CD4-positive, alpha-beta T cell (primary cell): ENCODE data around the gene NR1H2. TPM values are rescaled to one million over a fixed set of nuclear protein-coding genes. Genes with fewer than 3 reads are reported as not detected.

Experiments used
- ATAC-seq: fragments of 200-7000 bp; cut with Tn5 transposase; one replicate; pipeline ENCODE4 v1.10.0; 2022; ENCODE audit warnings: mild to moderate bottlenecking; ENCODE audit not compliant: poor library complexity
- CTCF ChIA-PET: fragments of 350-600 bp; sonication (Branson Sonifier 250); formaldehyde crosslinking; loops from one replicate; lab custom pipeline; 2021; ENCODE audit warnings: antibody characterized with exemption, inconsistent platforms; lab: Charles Lee
- POLR2A ChIA-PET: fragments of 350-600 bp; sonication (Branson Sonifier 250); formaldehyde crosslinking; loops from one replicate; lab custom pipeline; 2021; ENCODE audit warnings: antibody characterized with exemption, inconsistent platforms; lab: Charles Lee
- DNase-seq, 14 experiments: peaks; one replicate each; pipeline ENCODE4 v3.0.0-alpha.2; 2013 to 2020; ENCODE audit warnings: mixed read lengths in 2 of 14
- H3K27ac ChIP-seq, 2 donors: one replicate each; pipeline versions ENCODE4 v1.5.1 to v1.7.0; 2013; ENCODE audit warnings: low read length in 2 of 2, low read depth in 1 of 2, mild to moderate bottlenecking in 1 of 2
- H3K27me3 ChIP-seq, 2 experiments: 1 replicate in 1 of 2; 2 replicates in 1 of 2; pipeline versions ENCODE4 v1.6.1 to v1.7.0; 2013; ENCODE audit warnings: low read length in 2 of 2, control low read depth in 1 of 2, mild to moderate bottlenecking in 1 of 2, moderate library complexity in 1 of 2; ENCODE audit not compliant: insufficient read depth in 2 of 2, control insufficient read depth in 1 of 2
- H3K36me3 ChIP-seq: one replicate; pipeline ENCODE4 v1.6.1; 2013; ENCODE audit warnings: low read length, control low read depth; ENCODE audit not compliant: insufficient read depth
- H3K4me1 ChIP-seq: one replicate; pipeline ENCODE4 v1.6.1; 2013; ENCODE audit warnings: low read length, control low read depth; ENCODE audit not compliant: insufficient read depth
- H3K4me3 ChIP-seq: one replicate; pipeline ENCODE4 v1.5.1; 2013; ENCODE audit warnings: mild to moderate bottlenecking, low read length, moderate library complexity
- H3K9me3 ChIP-seq, 2 experiments: 1 replicate in 1 of 2; 2 replicates in 1 of 2; pipeline versions ENCODE4 v1.6.1 to v1.7.0; 2013; ENCODE audit warnings: low read length in 2 of 2, mild to moderate bottlenecking in 2 of 2, control low read depth in 1 of 2, moderate library complexity in 1 of 2; ENCODE audit not compliant: control insufficient read depth in 1 of 2, insufficient read depth in 1 of 2
- H3K27ac Mint-ChIP-seq: one replicate; pipeline ENCODE4 v1.8.0; 2020; ENCODE audit warnings: mixed read lengths
- H3K27me3 Mint-ChIP-seq: one replicate; pipeline ENCODE4 v1.8.0; 2021; ENCODE audit warnings: mixed read lengths
- H3K36me3 Mint-ChIP-seq: one replicate; pipeline ENCODE4 v1.8.0; 2021; ENCODE audit warnings: low read depth, mixed read lengths
- H3K4me1 Mint-ChIP-seq: one replicate; pipeline ENCODE4 v1.8.0; 2021; ENCODE audit warnings: low read depth, mixed read lengths
- H3K4me3 Mint-ChIP-seq: one replicate; pipeline ENCODE4 v1.8.0; 2020; ENCODE audit warnings: mild to moderate bottlenecking, mixed read lengths
- H3K9me3 Mint-ChIP-seq: one replicate; pipeline ENCODE4 v1.8.0; 2020; ENCODE audit warnings: mixed read lengths
- CTCF ChIP-seq: fragments of 200-600 bp; IDR thresholded peaks from one replicate; pipeline ENCODE4 v1.8.0; 2022; ENCODE audit warnings: antibody characterized with exemption, mild to moderate bottlenecking
- intact Hi-C, 2 experiments: fragments of 100-400 bp; cut with DNase I in 1 of 2; cut with micrococcal nuclease in 1 of 2; formaldehyde crosslinking; loops; one replicate each; pipeline versions ENCODE4 v1.15.1 to v1.9.0; 2023 to 2025; cut with DNase I, micrococcal nuclease
- total RNA-seq, 174 experiments: library from RNA in 2 of 174; stranded (reverse) in 2 of 174; gene quantifications; one replicate each; pipeline ENCODE4 v1.2.3 and lab custom pipeline; 2021 to 2026

Gene NR1H2
- total RNA-seq, 2 experiments from 2014 or later: 261 to 265 TPM

GRCh38 chr19:50415661-50416033 lies 39.4 kb downstream of the NR1H2 start:
- intact Hi-C loops: no loop called here
- peaks cover 5% of the 10 kb centered on the region for H3K4me1 Mint-ChIP-seq
- Histone ChIP-seq H3K4me3 (no peak overlapping the region), H3K36me3 (no peaks in the 10 kb centered on the region), H3K9me3 (peaks cover 0 to 5% of the 10 kb centered on the region in 2 experiments), H3K27me3 (peaks cover 19 to 20% of the 10 kb centered on the region in 2 experiments), H3K27ac (no peak overlapping the region), H3K4me1 (peaks cover 10% of the 10 kb centered on the region)
- CTCF ChIA-PET: interaction anchor here (0.7 to 1.7 kb wide), 3 partner anchors 47 to 512 kb away, joined by 3 to 6 read pairs (median 6); no protein-coding TSS in a partner anchor
- no peaks in the 10 kb centered on the region for H3K9me3 Mint-ChIP-seq
- H3K36me3 Mint-ChIP-seq: peaks cover under 1% of the 10 kb centered on the region
- ATAC-seq (no peak), DNase-seq (peak in 3 of 14 experiments; percentile 36 to 54 (median 54))
- no peak overlapping the region for H3K4me3 Mint-ChIP-seq
- TF ChIP-seq CTCF: no peak
- H3K27me3 Mint-ChIP-seq: peaks cover 22% of the 10 kb centered on the region
- no peak overlapping the region for H3K27ac Mint-ChIP-seq
- POLR2A ChIA-PET: interaction anchor here (0.7 to 1.3 kb wide), 2 partner anchors 20 to 58 kb away, joined by 3 to 6 read pairs; no protein-coding TSS in a partner anchor

- H3K27ac ChIP-seq: no peak overlapping the region
Observed at GRCh38 chr19:50416034-50416977, 40.0 kb downstream of the NR1H2 start.

More at GRCh38 chr19:50416034-50416977, 40.0 kb downstream of the NR1H2 start:
- H3K36me3 Mint-ChIP-seq: no peaks in the 10 kb centered on the region
- no peak for TF ChIP-seq CTCF
- Histone ChIP-seq H3K27me3 (peaks cover 19 to 20% of the 10 kb centered on the region in 2 experiments), H3K36me3 (no peaks in the 10 kb centered on the region), H3K9me3 (peaks cover 0 to 5% of the 10 kb centered on the region in 2 experiments), H3K4me3 (no peak overlapping the region), H3K4me1 (peaks cover 10% of the 10 kb centered on the region)
- peaks cover 5% of the 10 kb centered on the region for H3K4me1 Mint-ChIP-seq
- intact Hi-C loops: no loop called here
- no peak overlapping the region for H3K4me3 Mint-ChIP-seq
- H3K27ac Mint-ChIP-seq: no peak overlapping the region
- ChIA-PET CTCF (interaction anchor here (1.7 kb wide), 1 partner anchor 59 kb away, joined by 6 read pairs; no protein-coding TSS in a partner anchor), POLR2A (interaction anchor here (0.7 to 1.3 kb wide), 2 partner anchors 20 to 59 kb away, joined by 3 to 6 read pairs; no protein-coding TSS in a partner anchor)
- ATAC-seq (no peak), DNase-seq (peak in 1 of 14 experiments; percentile 33)
- peaks cover 29% of the 10 kb centered on the region for H3K27me3 Mint-ChIP-seq
- no peaks in the 10 kb centered on the region for H3K9me3 Mint-ChIP-seq
